ENCODE measurements around the gene STARD13. TPM values are rescaled to one million over a fixed set of nuclear protein-coding genes. Genes with fewer than 3 reads are reported as not detected.

The STARD13 gene
- total and polyA plus RNA-seq, 4 experiments from 2014 or later: 0.36 to 0.44 TPM; not detected in 2

- Mint-ChIP-seq H3K27me3 (peaks cover 3 to 8% of the 10 kb centered on the region in 2 donors), H3K36me3 (no peaks in the 10 kb centered on the region), H3K27ac (no peak overlapping the region), H3K9me3 (no peaks in the 10 kb centered on the region), H3K4me1 (no peaks in the 10 kb centered on the region), H3K4me3 (no peak overlapping the region)
- DNase-seq: no peak
- no peaks in the 10 kb centered on the region for H3K27me3 ChIP-seq (ENCODE audit: insufficient read depth, low read length)
- CTCF ChIA-PET (ENCODE audit: partially characterized antibody): interaction anchor here (1.0 kb wide), 1 partner anchor 11 kb away, joined by 3 read pairs; no protein-coding TSS in a partner anchor
- no peak overlapping the region for H3K27ac ChIP-seq (ENCODE audit: low read depth, low read length)
- H3K4me3 ChIP-seq (ENCODE audit: low read length in 2 of 2): no peak overlapping the region
- intact Hi-C loops (cut with micrococcal nuclease): no loop called here
- H3K9me3 ChIP-seq (ENCODE audit: control insufficient read depth in 1 of 2, low read length in 2 of 2): no peaks in the 10 kb centered on the region
- POLR2A ChIA-PET (ENCODE audit: partially characterized antibody): no interaction called here
- H3K36me3 ChIP-seq (ENCODE audit: insufficient read depth, low read length): no peaks in the 10 kb centered on the region
- H3K4me1 ChIP-seq (ENCODE audit: insufficient read depth, low read length): no peaks in the 10 kb centered on the region
Observed at GRCh38 chr13:33275916-33276315, 9.6 kb downstream of the STARD13 start.

- H3K9me3 ChIP-seq (ENCODE audit: control insufficient read depth in 1 of 2, low read length in 2 of 2): no peaks in the 10 kb centered on the region
- Mint-ChIP-seq H3K36me3 (no peaks in the 10 kb centered on the region), H3K4me3 (no peak overlapping the region), H3K4me1 (no peaks in the 10 kb centered on the region), H3K27me3 (peaks cover 2 to 5% of the 10 kb centered on the region in 2 donors), H3K27ac (no peak overlapping the region), H3K9me3 (no peaks in the 10 kb centered on the region)
- intact Hi-C loops (cut with micrococcal nuclease): no loop called here
- POLR2A ChIA-PET (ENCODE audit: partially characterized antibody): no interaction called here
- no peaks in the 10 kb centered on the region for H3K4me1 ChIP-seq (ENCODE audit: insufficient read depth, low read length)
- no peak overlapping the region for H3K4me3 ChIP-seq (ENCODE audit: low read length in 2 of 2)
- CTCF ChIA-PET (ENCODE audit: partially characterized antibody): no interaction called here
- no peaks in the 10 kb centered on the region for H3K36me3 ChIP-seq (ENCODE audit: insufficient read depth, low read length)
- DNase-seq: no peak
- H3K27me3 ChIP-seq (ENCODE audit: insufficient read depth, low read length): no peaks in the 10 kb centered on the region
- no peak overlapping the region for H3K27ac ChIP-seq (ENCODE audit: low read depth, low read length)
Observed at GRCh38 chr13:33274264-33274663, 11.3 kb downstream of the STARD13 start.

GRCh38 chr13:33272531-33273124 lies 12.9 kb downstream of the STARD13 start:
- DNase-seq: no peak
- CTCF ChIA-PET (ENCODE audit: partially characterized antibody): no interaction called here
- Histone ChIP-seq H3K36me3 (ENCODE audit: insufficient read depth, low read length) (no peaks in the 10 kb centered on the region), H3K27me3 (ENCODE audit: insufficient read depth, low read length) (no peaks in the 10 kb centered on the region), H3K27ac (ENCODE audit: low read depth, low read length) (no peak overlapping the region), H3K4me3 (ENCODE audit: low read length in 2 of 2) (no peak overlapping the region), H3K9me3 (ENCODE audit: control insufficient read depth in 1 of 2, low read length in 2 of 2) (no peaks in the 10 kb centered on the region), H3K4me1 (ENCODE audit: insufficient read depth, low read length) (no peaks in the 10 kb centered on the region)
- intact Hi-C loops (cut with micrococcal nuclease): no loop called here
- POLR2A ChIA-PET (ENCODE audit: partially characterized antibody): no interaction called here
- H3K36me3 Mint-ChIP-seq: no peaks in the 10 kb centered on the region
- H3K4me3 Mint-ChIP-seq: no peak overlapping the region
- H3K4me1 Mint-ChIP-seq: no peaks in the 10 kb centered on the region
- no peaks in the 10 kb centered on the region for H3K9me3 Mint-ChIP-seq
- H3K27me3 Mint-ChIP-seq: peaks cover 2 to 5% of the 10 kb centered on the region in 2 donors
- H3K27ac Mint-ChIP-seq: no peak overlapping the region

- no peaks in the 10 kb centered on the region for H3K9me3 Mint-ChIP-seq
- ChIA-PET CTCF (ENCODE audit: partially characterized antibody) (no interaction called here), POLR2A (ENCODE audit: partially characterized antibody) (no interaction called here)
- H3K36me3 ChIP-seq (ENCODE audit: insufficient read depth, low read length): no peaks in the 10 kb centered on the region
- H3K9me3 ChIP-seq (ENCODE audit: control insufficient read depth in 1 of 2, low read length in 2 of 2): no peaks in the 10 kb centered on the region
- no peaks in the 10 kb centered on the region for H3K4me1 ChIP-seq (ENCODE audit: insufficient read depth, low read length)
- no peak for DNase-seq
- H3K4me1 Mint-ChIP-seq: no peaks in the 10 kb centered on the region
- intact Hi-C loops (cut with micrococcal nuclease): no loop called here
- H3K27ac ChIP-seq (ENCODE audit: low read depth, low read length): no peak overlapping the region
- H3K4me3 Mint-ChIP-seq: no peak overlapping the region
- peaks cover 2 to 5% of the 10 kb centered on the region in 2 donors for H3K27me3 Mint-ChIP-seq
- H3K36me3 Mint-ChIP-seq: no peaks in the 10 kb centered on the region
- no peak overlapping the region for H3K27ac Mint-ChIP-seq
- H3K4me3 ChIP-seq (ENCODE audit: low read length in 2 of 2): no peak overlapping the region
- no peaks in the 10 kb centered on the region for H3K27me3 ChIP-seq (ENCODE audit: insufficient read depth, low read length)
Observed at GRCh38 chr13:33271759-33272158, 13.8 kb downstream of the STARD13 start.

- Mint-ChIP-seq H3K4me1 (no peaks in the 10 kb centered on the region), H3K4me3 (no peak overlapping the region), H3K9me3 (no peaks in the 10 kb centered on the region), H3K27me3 (peaks cover 2 to 5% of the 10 kb centered on the region in 2 donors), H3K36me3 (no peaks in the 10 kb centered on the region), H3K27ac (no peak overlapping the region)
- no peak for DNase-seq
- Histone ChIP-seq H3K27me3 (ENCODE audit: insufficient read depth, low read length) (no peaks in the 10 kb centered on the region), H3K4me3 (ENCODE audit: low read length in 2 of 2) (no peak overlapping the region), H3K27ac (ENCODE audit: low read depth, low read length) (no peak overlapping the region), H3K9me3 (ENCODE audit: control insufficient read depth in 1 of 2, low read length in 2 of 2) (no peaks in the 10 kb centered on the region), H3K36me3 (ENCODE audit: insufficient read depth, low read length) (no peaks in the 10 kb centered on the region), H3K4me1 (ENCODE audit: insufficient read depth, low read length) (no peaks in the 10 kb centered on the region)
- intact Hi-C loops (cut with micrococcal nuclease): no loop called here
- POLR2A ChIA-PET (ENCODE audit: partially characterized antibody): no interaction called here
- CTCF ChIA-PET (ENCODE audit: partially characterized antibody): interaction anchor here (0.8 kb wide), 1 partner anchor 11 kb away, joined by 5 read pairs; no protein-coding TSS in a partner anchor
Observed at GRCh38 chr13:33270895-33271538, 14.5 kb downstream of the STARD13 start.

- H3K9me3 Mint-ChIP-seq: no peaks in the 10 kb centered on the region
- intact Hi-C loops (cut with micrococcal nuclease): no loop called here
- CTCF ChIA-PET (ENCODE audit: partially characterized antibody): interaction anchor here (1.0 kb wide), 1 partner anchor 10 kb away, joined by 3 read pairs; no protein-coding TSS in a partner anchor
Observed at GRCh38 chr13:33265607-33266006, 19.9 kb downstream of the STARD13 start.

GRCh38 chr13:33265133-33265532 lies 20.4 kb downstream of the STARD13 start:
- H3K9me3 ChIP-seq (ENCODE audit: control insufficient read depth in 1 of 2, low read length in 2 of 2): no peaks in the 10 kb centered on the region
- no peaks in the 10 kb centered on the region for H3K4me1 ChIP-seq (ENCODE audit: insufficient read depth, low read length)
- DNase-seq: no peak
- Mint-ChIP-seq H3K4me1 (no peaks in the 10 kb centered on the region), H3K27me3 (peaks cover 2 to 3% of the 10 kb centered on the region in 2 donors), H3K27ac (no peak overlapping the region), H3K4me3 (no peak overlapping the region), H3K9me3 (no peaks in the 10 kb centered on the region), H3K36me3 (no peaks in the 10 kb centered on the region)
- no peaks in the 10 kb centered on the region for H3K36me3 ChIP-seq (ENCODE audit: insufficient read depth, low read length)
- no peak overlapping the region for H3K27ac ChIP-seq (ENCODE audit: low read depth, low read length)
- intact Hi-C loops (cut with micrococcal nuclease): no loop called here
- ChIA-PET POLR2A (ENCODE audit: partially characterized antibody) (no interaction called here), CTCF (ENCODE audit: partially characterized antibody) (interaction anchor here (1.0 kb wide), 1 partner anchor 11 kb away, joined by 3 read pairs; no protein-coding TSS in a partner anchor)
- no peak overlapping the region for H3K4me3 ChIP-seq (ENCODE audit: low read length in 2 of 2)
- no peaks in the 10 kb centered on the region for H3K27me3 ChIP-seq (ENCODE audit: insufficient read depth, low read length)

More at GRCh38 chr13:33265607-33266006, 19.9 kb downstream of the STARD13 start:
- no peaks in the 10 kb centered on the region for H3K36me3 Mint-ChIP-seq
- H3K4me3 Mint-ChIP-seq: no peak overlapping the region
- Histone ChIP-seq H3K4me3 (ENCODE audit: low read length in 2 of 2) (no peak overlapping the region), H3K36me3 (ENCODE audit: insufficient read depth, low read length) (no peaks in the 10 kb centered on the region), H3K27me3 (ENCODE audit: insufficient read depth, low read length) (no peaks in the 10 kb centered on the region), H3K27ac (ENCODE audit: low read depth, low read length) (no peak overlapping the region), H3K4me1 (ENCODE audit: insufficient read depth, low read length) (no peaks in the 10 kb centered on the region), H3K9me3 (ENCODE audit: control insufficient read depth in 1 of 2, low read length in 2 of 2) (no peaks in the 10 kb centered on the region)
- DNase-seq: no peak
- POLR2A ChIA-PET (ENCODE audit: partially characterized antibody): no interaction called here
- no peaks in the 10 kb centered on the region for H3K4me1 Mint-ChIP-seq
- H3K27ac Mint-ChIP-seq: no peak overlapping the region
- H3K27me3 Mint-ChIP-seq: peaks cover 2 to 3% of the 10 kb centered on the region in 2 donors
